GM12864 (cell line): ENCODE results near the gene UBE2S.
"Not testable (repeated sequence)": the region's sequence is repeated elsewhere in the genome, so short reads cannot be mapped to it uniquely, and the experiment has no call there.

Experiments used
- DNase-seq: peaks from one replicate; pipeline ENCODE4 v3.0.0-alpha.2; 2011; ENCODE audit warnings: low read depth
- H3K4me3 ChIP-seq: 2 replicates; pipeline ENCODE4 v1.5.1; 2011; ENCODE audit warnings: mild to moderate bottlenecking, low read depth, low read length, control low read depth
- TF ChIP-seq, protein P1 (sequence below): IDR thresholded peaks from 2 replicates; pipeline ENCODE4 v1.5.1; 2011; ENCODE audit warnings: low read depth, mild to moderate bottlenecking, moderate library complexity, low read length, control low read depth, inconsistent platforms; ENCODE audit errors: missing control alignments

UBE2S gene

DNA sequence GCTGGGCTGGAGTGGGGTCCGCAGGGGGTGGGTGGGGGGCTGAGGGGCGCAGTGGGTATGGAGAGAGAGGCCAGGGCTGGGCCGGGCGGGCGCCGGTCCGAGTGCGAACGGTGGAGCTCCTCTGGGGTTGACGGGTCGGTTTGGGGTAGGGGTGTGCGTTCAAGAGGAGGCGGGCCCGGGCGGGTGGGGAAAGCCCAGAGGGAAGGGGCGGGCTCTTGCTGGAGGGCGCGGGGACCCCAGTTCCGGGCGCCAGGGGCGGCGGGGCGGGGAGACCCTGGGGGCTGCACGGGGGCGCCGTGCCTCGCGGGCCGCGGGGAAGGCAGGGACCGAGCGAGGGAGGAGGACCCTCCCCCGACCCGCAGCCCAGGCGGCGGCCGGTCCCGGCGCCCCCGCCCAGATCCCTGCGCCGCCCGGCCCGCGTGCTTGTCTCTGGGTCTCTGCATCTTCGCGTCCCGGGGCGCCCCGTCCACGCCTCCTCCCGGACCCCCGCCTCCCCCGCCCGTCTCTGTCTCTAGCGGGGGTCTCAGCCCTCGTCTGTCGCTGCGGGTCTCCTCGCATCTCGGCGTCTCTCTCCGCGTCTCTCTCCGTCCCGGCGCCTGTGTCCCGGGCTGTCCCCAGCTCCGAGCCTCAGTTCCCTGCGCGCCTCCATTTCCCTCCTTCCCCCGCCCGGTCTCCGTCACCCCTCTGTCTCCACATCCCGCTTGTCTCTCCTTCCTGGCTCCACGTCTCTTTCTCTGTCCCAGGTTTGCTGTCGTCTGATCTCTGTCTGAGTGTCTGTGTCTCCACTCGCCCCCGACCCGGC lies 43.8 kb upstream of the UBE2S start:
- H3K4me3 ChIP-seq = no peak overlapping the region
- DNase-seq = no peak
- TF ChIP-seq, protein P1, sequence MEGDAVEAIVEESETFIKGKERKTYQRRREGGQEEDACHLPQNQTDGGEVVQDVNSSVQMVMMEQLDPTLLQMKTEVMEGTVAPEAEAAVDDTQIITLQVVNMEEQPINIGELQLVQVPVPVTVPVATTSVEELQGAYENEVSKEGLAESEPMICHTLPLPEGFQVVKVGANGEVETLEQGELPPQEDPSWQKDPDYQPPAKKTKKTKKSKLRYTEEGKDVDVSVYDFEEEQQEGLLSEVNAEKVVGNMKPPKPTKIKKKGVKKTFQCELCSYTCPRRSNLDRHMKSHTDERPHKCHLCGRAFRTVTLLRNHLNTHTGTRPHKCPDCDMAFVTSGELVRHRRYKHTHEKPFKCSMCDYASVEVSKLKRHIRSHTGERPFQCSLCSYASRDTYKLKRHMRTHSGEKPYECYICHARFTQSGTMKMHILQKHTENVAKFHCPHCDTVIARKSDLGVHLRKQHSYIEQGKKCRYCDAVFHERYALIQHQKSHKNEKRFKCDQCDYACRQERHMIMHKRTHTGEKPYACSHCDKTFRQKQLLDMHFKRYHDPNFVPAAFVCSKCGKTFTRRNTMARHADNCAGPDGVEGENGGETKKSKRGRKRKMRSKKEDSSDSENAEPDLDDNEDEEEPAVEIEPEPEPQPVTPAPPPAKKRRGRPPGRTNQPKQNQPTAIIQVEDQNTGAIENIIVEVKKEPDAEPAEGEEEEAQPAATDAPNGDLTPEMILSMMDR = no peak

DNA sequence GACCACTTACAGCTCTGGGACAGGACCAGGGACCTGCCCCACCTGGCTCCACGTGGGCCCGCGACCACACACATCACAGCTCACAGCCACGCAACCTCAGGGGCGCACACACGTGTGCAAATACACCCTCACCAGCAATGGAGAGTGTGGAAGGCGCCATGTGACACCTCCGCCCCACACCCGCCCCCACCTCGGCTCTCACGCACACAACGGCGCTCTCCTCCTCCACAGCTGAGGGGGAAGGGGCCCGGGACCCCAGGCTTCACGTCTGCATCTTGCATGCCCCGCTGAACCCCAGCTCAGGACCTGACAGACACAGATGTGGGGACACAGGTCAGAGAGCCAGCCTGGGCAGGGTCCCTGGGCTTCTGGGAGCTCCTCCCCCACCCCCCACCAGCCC lies 41.9 kb upstream of the UBE2S start:
- no peak overlapping the region for H3K4me3 ChIP-seq
- TF ChIP-seq, protein P1 = no peak
- no peak for DNase-seq

DNA sequence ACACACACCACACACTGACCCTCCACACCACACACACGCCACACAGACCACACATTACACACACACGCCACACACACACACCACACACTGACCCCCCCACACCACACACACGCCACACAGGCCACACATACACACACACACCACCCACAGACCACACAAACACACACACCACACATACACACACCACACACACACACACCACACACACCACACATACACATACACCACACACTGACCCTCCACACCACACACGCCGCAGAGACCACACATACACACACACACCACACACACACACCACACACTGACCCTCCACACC lies 40.5 kb upstream of the UBE2S start:
- not testable (repeated sequence) for DNase-seq, H3K4me3 ChIP-seq

DNA sequence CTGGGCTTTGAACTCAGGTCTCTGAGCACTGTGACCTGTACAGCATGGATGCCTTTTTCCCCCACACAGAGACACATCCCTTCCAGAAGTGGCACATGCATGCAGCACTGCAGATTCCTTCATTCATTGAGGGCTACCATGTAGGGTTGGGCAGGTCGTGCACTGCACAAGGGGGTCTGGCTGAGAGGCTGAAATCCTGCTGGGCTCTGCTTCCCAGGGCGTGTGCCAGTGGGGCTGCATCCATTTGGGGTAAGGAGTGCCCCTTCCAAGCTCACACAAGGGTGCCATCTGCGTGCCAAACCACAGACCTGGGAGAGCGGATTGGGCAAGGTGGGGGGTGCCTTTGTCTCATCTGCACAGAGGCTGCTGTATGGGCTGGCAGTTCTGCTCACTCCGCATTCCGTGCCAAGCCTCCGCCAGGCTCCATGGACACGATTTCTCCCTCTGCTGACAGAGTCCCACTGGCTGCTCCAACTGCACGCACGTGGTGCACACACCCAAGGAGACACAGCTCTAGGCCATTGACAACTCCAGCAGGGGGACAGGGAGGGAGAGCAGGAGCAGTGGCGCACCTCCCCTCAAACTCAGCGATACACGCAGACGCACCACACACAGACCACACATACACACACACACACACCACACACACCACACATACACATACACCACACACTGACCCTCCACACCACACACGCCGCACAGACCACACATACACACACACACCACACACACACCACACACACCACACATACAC lies 40.0 kb upstream of the UBE2S start:
- DNase-seq = no peak

DNA sequence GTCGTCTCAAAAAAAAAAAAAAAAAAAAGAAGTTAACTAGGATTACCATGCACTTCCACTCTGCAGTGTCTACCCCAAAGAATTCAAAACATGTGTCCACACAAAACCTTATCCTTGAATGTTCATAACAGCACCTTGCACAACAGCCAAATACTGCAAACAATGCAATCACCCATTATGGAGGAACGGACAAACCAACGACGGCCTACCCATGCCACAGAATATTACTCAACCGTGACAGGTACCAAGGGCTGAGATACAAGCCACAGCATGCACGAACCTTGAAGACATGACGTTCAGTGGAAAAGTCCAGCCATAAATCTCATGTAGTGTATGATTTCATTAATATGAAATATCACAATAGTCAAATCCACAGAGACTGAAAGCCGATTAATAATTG lies 38.5 kb upstream of the UBE2S start:
- no peak for DNase-seq
- H3K4me3 ChIP-seq = no peak overlapping the region
- TF ChIP-seq, protein P1 = no peak

More for the DNA sequence above, 40.0 kb upstream of the UBE2S start:
- no peak overlapping the region for H3K4me3 ChIP-seq
- TF ChIP-seq, protein P1 = no peak

DNA sequence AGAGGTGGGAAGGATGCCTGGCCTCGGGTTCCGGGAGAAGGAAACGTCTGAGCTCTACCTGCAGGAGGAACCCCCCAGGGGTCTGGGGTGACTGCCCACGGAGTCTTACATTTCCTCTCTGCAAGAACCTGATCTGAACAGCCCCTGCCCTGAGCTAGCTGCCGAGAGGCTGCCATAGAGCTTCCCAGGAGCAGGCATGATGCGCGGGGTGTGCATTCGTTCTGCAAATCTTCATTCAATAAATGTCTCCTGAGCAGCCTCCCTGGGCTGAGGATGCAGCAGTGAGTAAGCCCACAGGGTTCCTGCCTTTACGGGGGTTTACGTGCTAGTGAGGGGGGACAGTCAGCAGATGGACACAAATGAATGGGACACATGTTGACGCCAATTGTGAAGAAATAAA lies 37.1 kb upstream of the UBE2S start:
- DNase-seq = no peak
- TF ChIP-seq, protein P1 = no peak
- H3K4me3 ChIP-seq = no peak overlapping the region

DNA sequence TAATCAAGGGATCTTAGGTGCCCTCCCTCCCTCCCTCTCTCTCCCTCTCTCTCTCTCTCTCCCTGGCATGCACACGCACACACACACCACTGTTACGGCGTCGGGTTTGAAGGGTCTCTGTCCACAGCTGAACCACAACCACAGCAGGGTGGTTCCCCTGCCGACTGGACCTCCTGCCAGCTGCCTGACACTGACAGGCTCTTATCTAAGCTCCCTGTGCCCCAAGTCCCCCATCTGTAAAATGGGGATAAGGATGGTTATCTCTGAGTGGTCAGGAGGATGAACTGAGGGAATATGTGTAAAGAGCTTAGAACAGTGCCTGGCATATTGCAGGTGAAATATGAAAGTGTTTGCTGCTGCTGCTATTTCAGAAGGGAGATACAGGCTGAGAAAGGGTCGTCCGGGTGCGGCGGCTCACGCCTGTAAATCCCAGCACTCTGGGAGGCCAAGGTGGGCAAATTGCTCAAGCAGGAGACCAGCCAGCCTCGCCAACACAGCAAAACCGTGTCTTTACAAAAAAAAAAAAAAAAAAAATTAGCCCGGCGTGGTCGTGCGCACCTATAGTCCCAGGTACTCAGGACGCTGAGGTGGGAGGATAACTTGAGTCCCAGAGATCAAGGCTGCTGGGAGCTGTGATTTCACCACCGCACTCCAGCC lies 36.4 kb upstream of the UBE2S start:
- no peak overlapping the region for H3K4me3 ChIP-seq
- TF ChIP-seq, protein P1 = no peak
- no peak for DNase-seq
